HG02884 (cell line): ENCODE results near the gene COL18A1.
"Not testable (repeated sequence)": the region's sequence is repeated elsewhere in the genome, so short reads cannot be mapped to it uniquely, and the experiment has no call there.

Experiments
- ATAC-seq: cut with Tn5 transposase; IDR thresholded peaks from one replicate; pipeline ENCODE4 v1.9.1; 2021; ENCODE audit warnings: mild to moderate bottlenecking, moderate library complexity; ENCODE audit not compliant: unreplicated experiment

COL18A1 gene

GRCh38 chr21:45513003-45513717 lies 108.2 kb downstream of the COL18A1 start:
- ATAC-seq = no peak

GRCh38 chr21:45513741-45514310 lies 108.9 kb downstream of the COL18A1 start:
- no peak for ATAC-seq

- ATAC-seq = no peak
Observed at GRCh38 chr21:45514311-45515021, 109.5 kb downstream of the COL18A1 start.

- ATAC-seq = no peak
Observed at GRCh38 chr21:45515241-45516061, 110.5 kb downstream of the COL18A1 start.

GRCh38 chr21:45516071-45516670 lies 111.2 kb downstream of the COL18A1 start:
- ATAC-seq = no peak

- ATAC-seq = no peak
Observed at GRCh38 chr21:45516671-45517151, 111.7 kb downstream of the COL18A1 start.

GRCh38 chr21:45517249-45518065 lies 112.5 kb downstream of the COL18A1 start:
- ATAC-seq = no peak

GRCh38 chr21:45518742-45519141 lies 113.8 kb downstream of the COL18A1 start:
- ATAC-seq = no peak

GRCh38 chr21:45519182-45519581 lies 114.2 kb downstream of the COL18A1 start:
- no peak for ATAC-seq

GRCh38 chr21:45521241-45521640 lies 116.3 kb downstream of the COL18A1 start:
- no peak for ATAC-seq

GRCh38 chr21:45522381-45522780 lies 117.4 kb downstream of the COL18A1 start:
- no peak for ATAC-seq

- no peak for ATAC-seq
Observed at GRCh38 chr21:45522986-45523385, 118.0 kb downstream of the COL18A1 start.

GRCh38 chr21:45523411-45524101 lies 118.6 kb downstream of the COL18A1 start:
- no peak for ATAC-seq

GRCh38 chr21:45524756-45525152 lies 119.8 kb downstream of the COL18A1 start:
- no peak for ATAC-seq

GRCh38 chr21:45525153-45525909 lies 120.4 kb downstream of the COL18A1 start:
- no peak for ATAC-seq

- no peak for ATAC-seq
Observed at GRCh38 chr21:45525910-45526306, 120.9 kb downstream of the COL18A1 start.

- ATAC-seq = not testable (repeated sequence)
Observed at GRCh38 chr21:45527151-45527999, 122.4 kb downstream of the COL18A1 start.
